K562 (cell line): ENCODE data around the gene KAZALD1. TPM values are rescaled to one million over a fixed set of nuclear protein-coding genes. Genes with fewer than 3 reads are reported as not detected.

Source experiments
- BHLHE40 ChIP-seq: IDR thresholded peaks from 2 replicates; pipeline ENCODE4 v1.6.1; 2011; ENCODE audit warnings: low read length, improper control_type of control experiment
- FOSL1 ChIP-seq: fragments of 200-800 bp; sonication (Bioruptor generic); conservative IDR thresholded peaks from 2 replicates; pipeline ENCODE4 v1.6.1; 2016; ENCODE audit warnings: missing genetic modification characterization, missing compliant biosample characterization
- HDAC1 ChIP-seq, 2 experiments: fragments of 450-650 bp; IDR thresholded peaks; 2 replicates each; pipeline ENCODE4 v1.6.1; 2016 to 2017; ENCODE audit warnings: inconsistent platforms in 1 of 2, mild to moderate bottlenecking in 1 of 2, moderate library complexity in 1 of 2
- HIVEP1 ChIP-seq: fragments of 250-450 bp; sonication (Bioruptor Pico); IDR thresholded peaks from 2 replicates; pipeline ENCODE4 v1.4.0; 2020; ENCODE audit warnings: mild to moderate bottlenecking
- HNRNPUL1 ChIP-seq: fragments of 200-400 bp; formaldehyde crosslinking; IDR thresholded peaks from 2 replicates; pipeline ENCODE4 v1.6.1; 2017; ENCODE audit warnings: low read length
- JUND ChIP-seq, 2 experiments: IDR thresholded peaks; 2 replicates in 1 of 2; 3 replicates in 1 of 2; pipeline ENCODE4 v1.6.1; 2011; ENCODE audit warnings: borderline replicate concordance in 2 of 2, low read depth in 2 of 2, low read length in 2 of 2, improper control_type of control experiment in 1 of 2, missing biosample characterization in 1 of 2, missing genetic modification characterization in 1 of 2, missing genetic modification reagents in 1 of 2
- MCM3 ChIP-seq: fragments of 450-650 bp; IDR thresholded peaks from 2 replicates; pipeline ENCODE4 v1.6.1; 2016
- PHF21A ChIP-seq: fragments of 450-650 bp; IDR thresholded peaks from 2 replicates; pipeline ENCODE4 v1.6.1; 2017; ENCODE audit warnings: low read depth, borderline replicate concordance
- POLR2AphosphoS5 ChIP-seq: IDR thresholded peaks from 2 replicates; pipeline ENCODE4 v1.6.1; 2011; ENCODE audit warnings: mild to moderate bottlenecking, low read depth, low read length, moderate library complexity; ENCODE audit not compliant: control insufficient read depth, insufficient read depth
- SREBF1 ChIP-seq: fragments of 150-350 bp; IDR thresholded peaks from 2 replicates; pipeline ENCODE4 v1.6.1; 2014; ENCODE audit warnings: antibody characterized with exemption, low read depth, low read length, borderline replicate concordance
- SRF ChIP-seq, 2 experiments: fragments of 250-450, 450-650 bp in 1 of 2; sonication (Bioruptor Pico) in 1 of 2; sonication (generic) in 1 of 2; formaldehyde crosslinking; IDR thresholded peaks; 2 replicates each; pipeline versions ENCODE4 v1.5.0 to v1.5.1; 2020 to 2022; ENCODE audit warnings: mild to moderate bottlenecking in 1 of 2, missing genetic modification reagents in 1 of 2
- STAG1 ChIP-seq: sonication (generic); formaldehyde crosslinking; IDR thresholded peaks from 2 replicates; pipeline ENCODE4 v1.5.0; 2020; ENCODE audit warnings: missing genetic modification reagents, borderline replicate concordance
- TCF7L2 ChIP-seq: fragments of 150-350 bp; IDR thresholded peaks from 2 replicates; pipeline ENCODE4 v1.6.1; 2016; ENCODE audit warnings: low read depth, mild to moderate bottlenecking, low read length, moderate library complexity
- THRAP3 ChIP-seq: fragments of 450-650 bp; IDR thresholded peaks from 2 replicates; pipeline ENCODE4 v1.6.1; 2016; ENCODE audit warnings: mild to moderate bottlenecking, inconsistent platforms, borderline replicate concordance
- ZBTB12 ChIP-seq: fragments of 250-450 bp; sonication (Bioruptor Pico); IDR thresholded peaks from 2 replicates; pipeline ENCODE4 v1.4.0; 2020
- ZKSCAN3 ChIP-seq: fragments of 250-450 bp; sonication (Bioruptor Pico); IDR thresholded peaks from 2 replicates; pipeline ENCODE4 v1.4.0; 2020
- ZNF121 ChIP-seq: sonication (generic); formaldehyde crosslinking; conservative IDR thresholded peaks from 2 replicates; pipeline ENCODE4 v1.8.0; 2022; ENCODE audit warnings: missing genetic modification reagents
- ZNF384 ChIP-seq: IDR thresholded peaks from 2 replicates; pipeline ENCODE4 v1.6.1; 2012; ENCODE audit warnings: low read depth, low read length, improper control_type of control experiment
- ZNF511 ChIP-seq: sonication (generic); formaldehyde crosslinking; IDR thresholded peaks from 2 replicates; pipeline ENCODE4 v1.8.0; 2022; ENCODE audit warnings: mild to moderate bottlenecking, missing genetic modification reagents
- ZNF707 ChIP-seq: fragments of 250-450 bp; sonication (Bioruptor Pico); conservative IDR thresholded peaks from 2 replicates; pipeline ENCODE4 v1.8.0; 2022; ENCODE audit warnings: inconsistent platforms, mild to moderate bottlenecking, moderate library complexity
- ZNF766 ChIP-seq: fragments of 200-800 bp; sonication (Bioruptor generic); conservative IDR thresholded peaks from 2 replicates; pipeline ENCODE4 v1.6.1; 2016; ENCODE audit warnings: missing genetic modification characterization, missing compliant biosample characterization
- ZNF780A ChIP-seq: fragments of 250-450 bp; sonication (Bioruptor Pico); IDR thresholded peaks from 2 replicates; pipeline ENCODE4 v1.5.0; 2021; ENCODE audit warnings: mild to moderate bottlenecking
- polyA plus RNA-seq, 8 experiments: library from polyadenylated mRNA; depleted of rRNA in 4 of 8; stranded (reverse) in 5 of 8; unstranded in 3 of 8; fragments of >200 nt; fragmentation: Nextera tagmentation in 2 of 8; fragmentation: Illumina TruSeq in 1 of 8; extraction: Ambion mirVana in 2 of 8; extraction: Trizol in 1 of 8; gene quantifications; 2 replicates each; pipeline versions ENCODE4 v1.2.1 to v1.2.3, GENCODE V29; 2011 to 2014; ENCODE audit warnings: inconsistent platforms in 1 of 8, missing spikeins in 1 of 8
- total RNA-seq, 7 experiments: library from RNA; depleted of rRNA in 6 of 7; stranded (reverse); fragments of >200 nt in 6 of 7; fragmentation: Illumina TruSeq in 2 of 7; extraction: Trizol in 2 of 7; gene quantifications; 2 replicates each; pipeline versions ENCODE4 v1.2.1 to v1.2.3, GENCODE V29; 2011 to 2021; ENCODE audit warnings: low replicate concordance in 1 of 7
- TF ChIP-seq, protein P1 (sequence below): fragments of 450-650 bp; IDR thresholded peaks from 2 replicates; pipeline ENCODE4 v1.6.1; 2016; ENCODE audit warnings: missing biosample characterization, missing genetic modification characterization

The KAZALD1 gene
- total and polyA plus RNA-seq, 9 of the 15 experiments (the other 6 are each of a cell fraction or from before 2014, with no cell fraction given), result 0.15 to 10.0 (median 4.9) TPM

- TF ChIP-seq FOSL1 (tag) (no peak), SRF (CRISPR knock-in tag; IDR thresholded peaks at IDR 0.05) (0 out of 4 replicates have a peak, but pooled peaks of 1 of the 2 experiments have one; percentile 23), HIVEP1 (no peak), MCM3 (no peak), STAG1 (CRISPR knock-in tag) (no peak), JUND (IDR thresholded peaks at IDR 0.05; ENCODE audit: borderline replicate concordance, low read depth, low read length) (no peak), JUND (tag; IDR thresholded peaks at IDR 0.05; ENCODE audit: borderline replicate concordance, low read depth, low read length) (no peak), ZNF707 (no peak), HNRNPUL1 (no peak), THRAP3 (no peak), ZBTB12 (no peak), ZNF511 (CRISPR knock-in tag) (no peak), SREBF1 (no peak), HDAC1 (IDR thresholded peaks at IDR 0.05) (peak in 1 of 2 experiments; percentile 38; a peak in 1 of 4 replicates), ZNF766 (no peak), POLR2AphosphoS5 (no peak), ZNF384 (no peak), ZNF121 (CRISPR knock-in tag) (no peak), ZNF780A (CRISPR knock-in tag) (no peak), BHLHE40 (peak; percentile 80), PHF21A (no peak), TCF7L2 (no peak), ZKSCAN3 (CRISPR knock-in tag) (no peak)
- TF ChIP-seq, protein P1, sequence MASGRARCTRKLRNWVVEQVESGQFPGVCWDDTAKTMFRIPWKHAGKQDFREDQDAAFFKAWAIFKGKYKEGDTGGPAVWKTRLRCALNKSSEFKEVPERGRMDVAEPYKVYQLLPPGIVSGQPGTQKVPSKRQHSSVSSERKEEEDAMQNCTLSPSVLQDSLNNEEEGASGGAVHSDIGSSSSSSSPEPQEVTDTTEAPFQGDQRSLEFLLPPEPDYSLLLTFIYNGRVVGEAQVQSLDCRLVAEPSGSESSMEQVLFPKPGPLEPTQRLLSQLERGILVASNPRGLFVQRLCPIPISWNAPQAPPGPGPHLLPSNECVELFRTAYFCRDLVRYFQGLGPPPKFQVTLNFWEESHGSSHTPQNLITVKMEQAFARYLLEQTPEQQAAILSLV (tag), result no peak
Measured at GRCh38 chr10:101062232-101063049, 652 bp downstream of the KAZALD1 start (continued).
